Kidney (tissue), 14 donors: ENCODE results near the gene GABRR1. TPM values are rescaled to one million over a fixed set of nuclear protein-coding genes. Genes with fewer than 3 reads are reported as not detected.

Experiments used
- DNase-seq, 5 donors: peaks; one replicate each; pipeline ENCODE4 v3.0.0-alpha.2; 2013 to 2020
- FAIRE-seq: peaks from 2 replicates; lab custom pipeline; 2012; peaks lifted over from hg19 to GRCh38; lab: Jason Lieb, UNC
- H3K27ac ChIP-seq, 2 donors: one replicate each; pipeline ENCODE4 v1.7.0; 2013; ENCODE audit warnings: low read depth in 2 of 2, low read length in 2 of 2, inconsistent platforms in 1 of 2
- H3K27me3 ChIP-seq: one replicate; pipeline ENCODE4 v1.7.1; 2013; ENCODE audit warnings: low read length, inconsistent platforms; ENCODE audit not compliant: control insufficient read depth, insufficient read depth
- H3K36me3 ChIP-seq, 3 donors: one replicate each; pipeline versions ENCODE4 v1.7.0 to v1.7.1; 2013; ENCODE audit warnings: low read length in 3 of 3, control low read depth in 1 of 3, inconsistent platforms in 1 of 3; ENCODE audit not compliant: insufficient read depth in 3 of 3, control insufficient read depth in 2 of 3
- H3K4me1 ChIP-seq, 3 donors: one replicate each; pipeline versions ENCODE4 v1.7.0 to v1.7.1; 2013; ENCODE audit warnings: low read length in 3 of 3, inconsistent platforms in 1 of 3, low read depth in 1 of 3; ENCODE audit not compliant: control insufficient read depth in 2 of 3, insufficient read depth in 2 of 3
- H3K4me3 ChIP-seq, 3 donors: one replicate each; pipeline versions ENCODE4 v1.7.0 to v1.8.1; 2013; ENCODE audit warnings: low read length in 3 of 3, control low read depth in 1 of 3, inconsistent platforms in 1 of 3
- H3K9ac ChIP-seq, 3 donors: one replicate each; pipeline versions ENCODE4 v1.7.0 to v1.7.1; 2013; ENCODE audit warnings: low read length in 3 of 3, control low read depth in 1 of 3, inconsistent platforms in 1 of 3
- H3K9me3 ChIP-seq, 3 donors: one replicate each; pipeline versions ENCODE4 v1.7.0 to v1.7.1; 2013; ENCODE audit warnings: low read length in 3 of 3, control low read depth in 1 of 3, inconsistent platforms in 1 of 3; ENCODE audit not compliant: control insufficient read depth in 2 of 3, insufficient read depth in 1 of 3
- CTCF ChIP-seq: IDR thresholded peaks from 3 replicates; pipeline ENCODE4 v1.5.1; 2012; ENCODE audit warnings: mild to moderate bottlenecking, moderate library complexity, borderline replicate concordance; ENCODE audit not compliant: insufficient read depth; ENCODE audit errors: extremely low read depth
- intact Hi-C: fragments of 100-400 bp; cut with DNase I; formaldehyde crosslinking; loops from one replicate; pipeline ENCODE4 v1.11.1; 2022
- polyA plus RNA-seq: library from polyadenylated mRNA; stranded (reverse); fragments of 350-450 nt; fragmentation: Illumina TruSeq; extraction: RNeasy Lipid Tissue Mini Kit (QIAGEN cat#74804); gene quantifications from one replicate; pipeline ENCODE4 v1.2.3, GENCODE V29; 2014; ENCODE audit warnings: low read depth, low replicate concordance; ENCODE audit not compliant: insufficient read depth
- total RNA-seq: library from RNA; stranded (reverse); fragmentation: NEBNext Ultra II Directional; extraction: Animal tissue kit (Norgen Biotek cat#: 25700); gene quantifications from one replicate; pipeline ENCODE4 v1.2.1, GENCODE V29; 2021
- donor health status: control.
- donor health status: control.
- donor health status: control.
- donor health status: control.
- donor health status: control.
- donor health status: DM: yes; HTN: yes; CAD: no.
- donor health status: Normal renal cell carcinoma (clear cell type).

Gene GABRR1
- total and polyA plus RNA-seq, 2 donors from 2014 or later, result not detected

GRCh38 chr6:89139509-89140346, 77.4 kb downstream of the GABRR1 start:
- H3K4me1 ChIP-seq, result peaks cover 0 to 4% (median 0%) of the 10 kb centered on the region in 3 donors
- no peaks in the 10 kb centered on the region for H3K27me3 ChIP-seq
- H3K4me3 ChIP-seq, result no peak overlapping the region
- no peak for TF ChIP-seq CTCF
- DNase-seq (no peak), FAIRE-seq (no peak)
- H3K9ac ChIP-seq, result no peak overlapping the region
- H3K9me3 ChIP-seq, result no peaks in the 10 kb centered on the region
- no peaks in the 10 kb centered on the region for H3K36me3 ChIP-seq
- intact Hi-C loops, result loop anchor here (10.0 kb wide), 1 partner anchor 225 kb away; no protein-coding TSS in a partner anchor
- no peak overlapping the region for H3K27ac ChIP-seq

- Histone ChIP-seq H3K4me3 (no peak overlapping the region), H3K9me3 (no peaks in the 10 kb centered on the region), H3K9ac (no peak overlapping the region), H3K4me1 (no peaks in the 10 kb centered on the region), H3K27ac (no peak overlapping the region), H3K36me3 (no peaks in the 10 kb centered on the region), H3K27me3 (no peaks in the 10 kb centered on the region)
- no peak for TF ChIP-seq CTCF
- intact Hi-C loops, result loop anchor here (10.0 kb wide), 1 partner anchor 227 kb away; no protein-coding TSS in a partner anchor
- FAIRE-seq, result no peak
- no peak for DNase-seq
Measured at GRCh38 chr6:89138173-89138572, 79.0 kb downstream of the GABRR1 start.

GRCh38 chr6:89134723-89135122, 82.4 kb downstream of the GABRR1 start:
- Histone ChIP-seq H3K9ac (no peak overlapping the region), H3K4me3 (no peak overlapping the region), H3K4me1 (no peaks in the 10 kb centered on the region), H3K27me3 (no peaks in the 10 kb centered on the region), H3K27ac (no peak overlapping the region), H3K36me3 (no peaks in the 10 kb centered on the region), H3K9me3 (no peaks in the 10 kb centered on the region)
- FAIRE-seq (no peak), DNase-seq (no peak)
- intact Hi-C loops, result loop anchor here (10.0 kb wide), 1 partner anchor 230 kb away; no protein-coding TSS in a partner anchor
- no peak for TF ChIP-seq CTCF
